CD4-positive, alpha-beta T cell (primary cell): Measurements from ENCODE around the gene BOLA2B. TPM values are rescaled to one million over a fixed set of nuclear protein-coding genes. Genes with fewer than 3 reads are reported as not detected.
"Not testable (repeated sequence)": the region's sequence is repeated elsewhere in the genome, so short reads cannot be mapped to it uniquely, and the experiment has no call there.

Experiments
- ATAC-seq: fragments of 200-7000 bp; cut with Tn5 transposase; one replicate; pipeline ENCODE4 v1.10.0; 2022; ENCODE audit warnings: mild to moderate bottlenecking; ENCODE audit not compliant: poor library complexity
- CTCF ChIA-PET: fragments of 350-600 bp; sonication (Branson Sonifier 250); formaldehyde crosslinking; loops from one replicate; lab custom pipeline; 2021; ENCODE audit warnings: antibody characterized with exemption, inconsistent platforms; lab: Charles Lee
- POLR2A ChIA-PET: fragments of 350-600 bp; sonication (Branson Sonifier 250); formaldehyde crosslinking; loops from one replicate; lab custom pipeline; 2021; ENCODE audit warnings: antibody characterized with exemption, inconsistent platforms; lab: Charles Lee
- DNase-seq, 14 experiments: peaks; one replicate each; pipeline ENCODE4 v3.0.0-alpha.2; 2013 to 2020; ENCODE audit warnings: mixed read lengths in 2 of 14
- H3K27ac ChIP-seq, 2 donors: one replicate each; pipeline versions ENCODE4 v1.5.1 to v1.7.0; 2013; ENCODE audit warnings: low read length in 2 of 2, low read depth in 1 of 2, mild to moderate bottlenecking in 1 of 2
- H3K27me3 ChIP-seq, 2 experiments: 1 replicate in 1 of 2; 2 replicates in 1 of 2; pipeline versions ENCODE4 v1.6.1 to v1.7.0; 2013; ENCODE audit warnings: low read length in 2 of 2, control low read depth in 1 of 2, mild to moderate bottlenecking in 1 of 2, moderate library complexity in 1 of 2; ENCODE audit not compliant: insufficient read depth in 2 of 2, control insufficient read depth in 1 of 2
- H3K36me3 ChIP-seq: one replicate; pipeline ENCODE4 v1.6.1; 2013; ENCODE audit warnings: low read length, control low read depth; ENCODE audit not compliant: insufficient read depth
- H3K4me1 ChIP-seq: one replicate; pipeline ENCODE4 v1.6.1; 2013; ENCODE audit warnings: low read length, control low read depth; ENCODE audit not compliant: insufficient read depth
- H3K4me3 ChIP-seq: one replicate; pipeline ENCODE4 v1.5.1; 2013; ENCODE audit warnings: mild to moderate bottlenecking, low read length, moderate library complexity
- H3K9me3 ChIP-seq, 2 experiments: 1 replicate in 1 of 2; 2 replicates in 1 of 2; pipeline versions ENCODE4 v1.6.1 to v1.7.0; 2013; ENCODE audit warnings: low read length in 2 of 2, mild to moderate bottlenecking in 2 of 2, control low read depth in 1 of 2, moderate library complexity in 1 of 2; ENCODE audit not compliant: control insufficient read depth in 1 of 2, insufficient read depth in 1 of 2
- H3K27ac Mint-ChIP-seq: one replicate; pipeline ENCODE4 v1.8.0; 2020; ENCODE audit warnings: mixed read lengths
- H3K27me3 Mint-ChIP-seq: one replicate; pipeline ENCODE4 v1.8.0; 2021; ENCODE audit warnings: mixed read lengths
- H3K36me3 Mint-ChIP-seq: one replicate; pipeline ENCODE4 v1.8.0; 2021; ENCODE audit warnings: low read depth, mixed read lengths
- H3K4me1 Mint-ChIP-seq: one replicate; pipeline ENCODE4 v1.8.0; 2021; ENCODE audit warnings: low read depth, mixed read lengths
- H3K4me3 Mint-ChIP-seq: one replicate; pipeline ENCODE4 v1.8.0; 2020; ENCODE audit warnings: mild to moderate bottlenecking, mixed read lengths
- H3K9me3 Mint-ChIP-seq: one replicate; pipeline ENCODE4 v1.8.0; 2020; ENCODE audit warnings: mixed read lengths
- CTCF ChIP-seq: fragments of 200-600 bp; IDR thresholded peaks from one replicate; pipeline ENCODE4 v1.8.0; 2022; ENCODE audit warnings: antibody characterized with exemption, mild to moderate bottlenecking
- intact Hi-C, 2 experiments: fragments of 100-400 bp; cut with DNase I in 1 of 2; cut with micrococcal nuclease in 1 of 2; formaldehyde crosslinking; loops; one replicate each; pipeline versions ENCODE4 v1.15.1 to v1.9.0; 2023 to 2025; cut with DNase I, micrococcal nuclease
- total RNA-seq, 174 experiments: library from RNA in 2 of 174; stranded (reverse) in 2 of 174; gene quantifications; one replicate each; pipeline ENCODE4 v1.2.3 and lab custom pipeline; 2021 to 2026

BOLA2B gene
- total RNA-seq, 2 experiments from 2014 or later: 41.3 to 46.3 TPM

- ATAC-seq: no peak
- Histone ChIP-seq H3K4me3 (no peak overlapping the region), H3K9me3 (no peaks in the 10 kb centered on the region), H3K36me3 (peaks cover 16% of the 10 kb centered on the region), H3K27me3 (no peaks in the 10 kb centered on the region), H3K27ac (no peak overlapping the region), H3K4me1 (peaks cover 24% of the 10 kb centered on the region)
- ChIA-PET POLR2A (interaction anchor here (0.9 kb wide), 1 partner anchor 88 kb away, joined by 3 read pairs; no protein-coding TSS in a partner anchor), CTCF (interaction anchor here (0.6 kb wide), 1 partner anchor 33 kb away, joined by 3 read pairs; no protein-coding TSS in a partner anchor)
- peaks cover 24% of the 10 kb centered on the region for H3K4me1 Mint-ChIP-seq
- DNase-seq: peak in 1 of 14 experiments; percentile 12
- H3K27ac Mint-ChIP-seq: peak overlapping the region; percentile 11
- H3K9me3 Mint-ChIP-seq: no peaks in the 10 kb centered on the region
- H3K36me3 Mint-ChIP-seq: peaks cover 20% of the 10 kb centered on the region
- H3K4me3 Mint-ChIP-seq: peak overlapping the region; percentile 79
- no peaks in the 10 kb centered on the region for H3K27me3 Mint-ChIP-seq
- intact Hi-C loops: no loop called here
- no peak for TF ChIP-seq CTCF
Measured at GRCh38 chr16:30180741-30181140, 12.7 kb downstream of the BOLA2B start.

- Histone ChIP-seq H3K27me3 (no peaks in the 10 kb centered on the region), H3K27ac (no peak overlapping the region), H3K9me3 (no peaks in the 10 kb centered on the region), H3K4me3 (no peak overlapping the region), H3K36me3 (peaks cover 8% of the 10 kb centered on the region), H3K4me1 (peaks cover 16% of the 10 kb centered on the region)
- Mint-ChIP-seq H3K4me3 (peak overlapping the region; percentile 42), H3K9me3 (no peaks in the 10 kb centered on the region), H3K4me1 (peaks cover 22% of the 10 kb centered on the region), H3K27ac (no peak overlapping the region), H3K27me3 (no peaks in the 10 kb centered on the region), H3K36me3 (peaks cover 12% of the 10 kb centered on the region)
- intact Hi-C loops: no loop called here
- ATAC-seq (no peak), DNase-seq (peak in 1 of 14 experiments; percentile 5)
- TF ChIP-seq CTCF: no peak
- CTCF ChIA-PET: interaction anchor here (0.6 to 0.7 kb wide), 2 partner anchors 33 to 37 kb away, joined by 3 read pairs; no protein-coding TSS in a partner anchor
- POLR2A ChIA-PET: interaction anchor here (0.9 kb wide), 1 partner anchor 87 kb away, joined by 3 read pairs; no protein-coding TSS in a partner anchor
Measured at GRCh38 chr16:30179931-30180330, 13.5 kb downstream of the BOLA2B start.

GRCh38 chr16:30179195-30179594, 14.3 kb downstream of the BOLA2B start:
- ChIA-PET CTCF (interaction anchor here (0.6 to 1.2 kb wide), 3 partner anchors 22 to 88 kb away, joined by 3 read pairs; partner anchors contain the start of gene TBX6), POLR2A (interaction anchor here (1.3 kb wide), 1 partner anchor 37 kb away, joined by 3 read pairs; no protein-coding TSS in a partner anchor)
- Histone ChIP-seq H3K36me3 (peaks cover under 1% of the 10 kb centered on the region), H3K9me3 (no peaks in the 10 kb centered on the region), H3K27me3 (no peaks in the 10 kb centered on the region), H3K4me1 (peaks cover 11% of the 10 kb centered on the region), H3K27ac (no peak overlapping the region), H3K4me3 (no peak overlapping the region)
- Mint-ChIP-seq H3K27ac (no peak overlapping the region), H3K4me3 (no peak overlapping the region), H3K4me1 (peaks cover 18% of the 10 kb centered on the region), H3K27me3 (no peaks in the 10 kb centered on the region), H3K9me3 (no peaks in the 10 kb centered on the region), H3K36me3 (peaks cover 5% of the 10 kb centered on the region)
- intact Hi-C loops: no loop called here
- no peak for DNase-seq
- no peak for TF ChIP-seq CTCF
- ATAC-seq: no peak

GRCh38 chr16:30176876-30177275, 16.6 kb downstream of the BOLA2B start:
- DNase-seq, H3K27me3 ChIP-seq, H3K36me3 ChIP-seq, H3K4me3 ChIP-seq, H3K9me3 ChIP-seq, H3K4me3 Mint-ChIP-seq, H3K9me3 Mint-ChIP-seq, intact Hi-C loops, H3K27ac Mint-ChIP-seq, H3K27ac ChIP-seq, ATAC-seq, H3K4me1 Mint-ChIP-seq, H3K27me3 Mint-ChIP-seq, CTCF ChIA-PET, H3K4me1 ChIP-seq, H3K36me3 Mint-ChIP-seq: not testable (repeated sequence)
- POLR2A ChIA-PET: interaction anchor here (0.6 to 0.9 kb wide), 3 partner anchors 55 to 626 kb away, joined by 3 read pairs; no protein-coding TSS in a partner anchor
